ENCODE data around the gene WDR1.

DNA sequence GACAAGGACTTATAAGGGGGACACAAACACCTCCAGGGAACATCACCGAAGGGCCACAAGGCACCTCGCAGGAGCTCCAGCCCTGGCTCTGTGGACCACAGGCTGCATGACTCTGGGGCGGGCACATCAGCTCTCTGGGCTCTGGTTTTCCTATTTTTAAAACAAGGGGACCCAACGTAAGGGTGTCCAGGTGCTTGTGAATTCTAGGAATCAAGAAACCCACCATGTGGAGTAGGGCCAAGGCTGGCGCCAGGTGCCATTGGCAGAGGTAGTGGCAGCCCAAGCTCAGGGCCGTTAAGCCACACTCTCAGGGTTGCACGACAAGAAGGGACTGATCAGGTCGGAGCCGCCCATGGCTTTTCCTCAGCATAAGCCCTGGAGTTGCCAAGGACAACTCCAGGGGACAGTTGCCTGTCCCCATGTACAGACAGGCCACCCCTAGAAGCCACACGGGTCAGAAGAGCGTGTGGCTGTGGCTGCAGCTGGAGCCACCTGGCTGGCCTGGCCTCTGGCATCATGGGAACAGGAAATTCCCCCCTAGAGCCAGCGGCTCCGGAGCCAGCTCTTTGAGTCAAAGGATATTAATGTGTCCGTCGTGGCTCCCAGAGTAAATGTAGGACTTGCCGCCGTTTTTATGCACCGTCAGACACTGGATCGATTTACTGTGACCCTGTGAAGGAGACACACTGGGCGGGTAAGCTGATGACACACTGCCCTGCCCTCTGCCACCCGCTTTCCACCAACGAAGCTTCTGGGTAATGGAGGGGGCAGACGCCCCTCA, 32.5 kb downstream of the WDR1 start:
- TF ChIP-seq, protein P1, sequence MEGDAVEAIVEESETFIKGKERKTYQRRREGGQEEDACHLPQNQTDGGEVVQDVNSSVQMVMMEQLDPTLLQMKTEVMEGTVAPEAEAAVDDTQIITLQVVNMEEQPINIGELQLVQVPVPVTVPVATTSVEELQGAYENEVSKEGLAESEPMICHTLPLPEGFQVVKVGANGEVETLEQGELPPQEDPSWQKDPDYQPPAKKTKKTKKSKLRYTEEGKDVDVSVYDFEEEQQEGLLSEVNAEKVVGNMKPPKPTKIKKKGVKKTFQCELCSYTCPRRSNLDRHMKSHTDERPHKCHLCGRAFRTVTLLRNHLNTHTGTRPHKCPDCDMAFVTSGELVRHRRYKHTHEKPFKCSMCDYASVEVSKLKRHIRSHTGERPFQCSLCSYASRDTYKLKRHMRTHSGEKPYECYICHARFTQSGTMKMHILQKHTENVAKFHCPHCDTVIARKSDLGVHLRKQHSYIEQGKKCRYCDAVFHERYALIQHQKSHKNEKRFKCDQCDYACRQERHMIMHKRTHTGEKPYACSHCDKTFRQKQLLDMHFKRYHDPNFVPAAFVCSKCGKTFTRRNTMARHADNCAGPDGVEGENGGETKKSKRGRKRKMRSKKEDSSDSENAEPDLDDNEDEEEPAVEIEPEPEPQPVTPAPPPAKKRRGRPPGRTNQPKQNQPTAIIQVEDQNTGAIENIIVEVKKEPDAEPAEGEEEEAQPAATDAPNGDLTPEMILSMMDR (conservative IDR thresholded peaks at IDR 0.05) = no peak
- no peak for TF ChIP-seq ZFX (IDR thresholded peaks at IDR 0.05)

Measured in C4-2B (cell line).